Erythroblast (primary cell): ENCODE data around the gene ITPR1.

Source experiments
- GATA1 ChIP-seq: IDR thresholded peaks from 2 replicates; pipeline ENCODE4 v1.6.1; 2011; ENCODE audit warnings: low read depth, mild to moderate bottlenecking, control low read depth, low read length, moderate library complexity
- POLR2A ChIP-seq: IDR thresholded peaks from 2 replicates; pipeline ENCODE4 v1.6.1; 2011; ENCODE audit warnings: mild to moderate bottlenecking, low read length

- TF ChIP-seq POLR2A (no peak), GATA1 (no peak)
Measured at GRCh38 chr3:4678320-4678719, 185.2 kb downstream of the ITPR1 start.
